Retina (tissue), 1 donor: ENCODE data around the gene OR10G7.
"Not testable (repeated sequence)": the region's sequence is repeated elsewhere in the genome, so short reads cannot be mapped to it uniquely, and the experiment has no call there.

Experiments used
- DNase-seq: peaks from one replicate; pipeline ENCODE4 v3.0.0-alpha.2; 2016

OR10G7 gene

DNA sequence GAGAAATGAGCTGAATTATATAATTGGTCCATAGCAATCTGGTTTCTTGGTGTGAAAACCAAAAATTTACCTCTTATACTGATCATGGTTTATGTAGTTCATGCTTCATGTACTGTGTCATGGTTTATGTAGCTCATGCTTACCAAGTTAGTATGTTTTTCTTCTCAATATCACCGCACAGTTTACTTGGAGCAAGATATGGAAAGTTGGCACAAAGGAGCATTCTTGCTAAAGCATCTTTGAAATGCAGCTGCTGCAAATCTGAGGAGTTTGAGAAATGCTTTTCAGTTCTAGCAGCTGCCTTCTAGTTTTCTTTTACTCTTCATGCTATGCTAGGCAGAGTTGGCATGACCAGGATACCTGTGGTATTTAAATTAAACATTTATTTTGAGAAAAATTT lies 4.5 kb downstream of the OR10G7 start:
- DNase-seq, result no peak

DNA sequence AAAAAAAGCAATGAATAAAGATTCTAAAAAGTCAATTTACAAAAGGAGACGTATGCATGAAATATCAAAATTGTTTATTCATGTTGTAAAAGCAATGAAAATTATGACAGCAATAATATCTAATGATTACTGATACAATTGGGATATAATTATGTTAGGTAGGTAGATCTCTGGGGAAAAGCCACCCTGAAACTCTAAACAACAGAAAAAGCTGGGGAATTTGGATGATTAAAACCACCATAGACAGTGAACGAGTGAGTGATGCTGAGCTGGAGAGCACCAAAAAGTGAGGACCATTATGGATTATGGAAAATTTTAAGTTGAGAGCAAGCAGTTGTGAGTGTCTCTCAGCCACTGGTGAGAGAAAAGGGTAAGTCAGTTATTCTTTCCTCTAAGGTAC lies 14.6 kb downstream of the OR10G7 start, which contains the start of gene OR10G8:
Gene OR10G8 (plus strand): TSS at position 301 of the 400 bp plus-strand sequence. CDS start 2,825 bp downstream, outside the sequence.
- no peak for DNase-seq

DNA sequence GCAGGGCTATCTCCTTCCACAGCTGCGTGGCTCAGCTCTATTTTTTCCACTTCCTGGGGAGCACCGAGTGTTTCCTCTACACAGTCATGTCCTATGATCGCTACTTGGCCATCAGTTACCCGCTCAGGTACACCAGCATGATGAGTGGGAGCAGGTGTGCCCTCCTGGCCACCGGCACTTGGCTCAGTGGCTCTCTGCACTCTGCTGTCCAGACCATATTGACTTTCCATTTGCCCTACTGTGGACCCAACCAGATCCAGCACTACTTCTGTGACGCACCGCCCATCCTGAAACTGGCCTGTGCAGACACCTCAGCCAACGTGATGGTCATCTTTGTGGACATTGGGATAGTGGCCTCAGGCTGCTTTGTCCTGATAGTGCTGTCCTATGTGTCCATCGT lies 25.3 kb downstream of the OR10G7 start:
- not testable (repeated sequence) for DNase-seq

DNA sequence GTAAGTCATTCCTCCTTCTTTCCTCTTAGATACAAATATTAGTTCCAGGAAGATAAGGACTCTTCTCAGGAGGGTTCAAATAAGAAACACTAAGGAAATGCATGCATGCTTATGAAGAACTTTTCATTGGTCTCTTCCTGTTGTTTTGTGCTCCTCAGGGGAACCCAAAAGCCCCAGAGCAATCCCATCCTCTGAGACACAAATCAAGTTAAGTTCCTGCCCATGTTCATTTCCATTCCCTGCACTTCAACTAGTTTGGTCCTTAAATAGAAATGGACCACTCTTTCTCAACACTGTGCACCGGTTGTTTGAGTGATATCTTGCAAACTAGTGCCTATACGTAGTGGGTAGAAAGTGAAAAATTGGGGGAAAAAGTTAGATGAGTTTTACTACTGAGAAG lies 28.4 kb downstream of the OR10G7 start, which contains the start of gene OR10G4:
Gene OR10G4 (plus strand): TSS at position 301 of the 400 bp plus-strand sequence. CDS start 2,578 bp downstream, outside the sequence.
- DNase-seq, result no peak

DNA sequence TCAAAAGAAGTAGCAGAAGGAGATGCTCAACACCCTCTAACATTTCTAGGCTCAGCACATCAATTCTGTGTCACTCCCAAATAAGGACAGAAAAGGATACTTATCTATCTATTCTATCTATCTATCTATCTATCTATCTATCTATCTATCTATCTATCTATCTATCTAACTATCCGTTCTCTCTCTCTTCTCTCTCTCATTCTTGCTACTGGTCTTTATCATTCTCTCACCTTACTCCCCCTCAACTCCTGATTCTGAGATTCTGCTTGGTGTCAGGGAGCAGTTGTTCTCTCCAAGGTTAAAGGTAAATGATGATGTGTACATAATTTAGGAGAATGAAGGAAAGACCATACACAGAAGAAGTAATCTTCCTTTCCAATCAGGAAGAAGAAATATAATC lies 46.0 kb downstream of the OR10G7 start, which contains the start of gene OR10G6:
Gene OR10G6 (minus strand): TSS at position 43 of the 400 bp plus-strand sequence. CDS start 0 bp downstream, at position 43.
- DNase-seq, result no peak
